NAMALWA (cell line): ENCODE results near the gene TMEM33.
"Not testable (repeated sequence)": the region's sequence is repeated elsewhere in the genome, so short reads cannot be mapped to it uniquely, and the experiment has no call there.

Experiments used
- DNase-seq: peaks from one replicate; pipeline ENCODE4 v3.0.0-alpha.2; 2015; ENCODE audit warnings: low spot score

Gene TMEM33

GRCh38 chr4:41934901-41935651 is at the start of gene TMEM33:
TMEM33 (plus strand) TSS chr4:41935429; CDS start chr4:41935485, 56 bp downstream.
- DNase-seq: peak; percentile 86

- DNase-seq: no peak
Observed at GRCh38 chr4:41885456-41885855, 49.8 kb upstream of the TMEM33 start.

GRCh38 chr4:41887277-41887676 is 48.0 kb upstream of the TMEM33 start:
- no peak for DNase-seq

- DNase-seq: peak; percentile 70
Observed at GRCh38 chr4:41887821-41888686, 47.2 kb upstream of the TMEM33 start.

GRCh38 chr4:41888687-41889074 is 46.5 kb upstream of the TMEM33 start:
- DNase-seq: no peak

GRCh38 chr4:41889317-41889716 is 45.9 kb upstream of the TMEM33 start:
- no peak for DNase-seq

GRCh38 chr4:41890085-41890484 is 45.1 kb upstream of the TMEM33 start:
- DNase-seq: no peak

- no peak for DNase-seq
Observed at GRCh38 chr4:41896648-41897047, 38.6 kb upstream of the TMEM33 start.

GRCh38 chr4:41897698-41898097 is 37.5 kb upstream of the TMEM33 start:
- DNase-seq: no peak

GRCh38 chr4:41909136-41909535 is 26.1 kb upstream of the TMEM33 start:
- DNase-seq: not testable (repeated sequence)

GRCh38 chr4:41912546-41912945 is 22.7 kb upstream of the TMEM33 start:
- DNase-seq: no peak

GRCh38 chr4:41913509-41913908 is 21.7 kb upstream of the TMEM33 start:
- no peak for DNase-seq

GRCh38 chr4:41918278-41918677 is 17.0 kb upstream of the TMEM33 start:
- no peak for DNase-seq

- not testable (repeated sequence) for DNase-seq
Observed at GRCh38 chr4:41920416-41920815, 14.8 kb upstream of the TMEM33 start.

- no peak for DNase-seq
Observed at GRCh38 chr4:41921476-41921875, 13.8 kb upstream of the TMEM33 start.

GRCh38 chr4:41927796-41928499 is 7.3 kb upstream of the TMEM33 start:
- DNase-seq: no peak

- no peak for DNase-seq
Observed at GRCh38 chr4:41930139-41930831, 4.9 kb upstream of the TMEM33 start.

- no peak for DNase-seq
Observed at GRCh38 chr4:41932988-41933387, 2.2 kb upstream of the TMEM33 start.

GRCh38 chr4:41933997-41934503 is 1.2 kb upstream of the TMEM33 start:
- DNase-seq: peak; percentile 44

- DNase-seq: no peak
Observed at GRCh38 chr4:41934514-41934900, 722 bp upstream of the TMEM33 start.

GRCh38 chr4:41935652-41936021 is 408 bp downstream of the TMEM33 start:
- DNase-seq: peak; percentile 62
